IMR-90 (cell line): ENCODE results near the gene ZNF362. TPM values are rescaled to one million over a fixed set of nuclear protein-coding genes. Genes with fewer than 3 reads are reported as not detected.
A peak's percentile ranks its signal among the peaks of the same experiment; 100 is the strongest.

Source experiments
- ATAC-seq: fragments of 200-7000 bp; cut with Tn5 transposase; 2 replicates; pipeline ENCODE4 v1.9.1; 2020; ENCODE audit warnings: low read depth, mild to moderate bottlenecking, moderate library complexity
- BruUV-seq: library from RNA; stranded (reverse); fragments of 400-500 nt; replicated peaks from 2 replicates; lab custom pipeline; 2021; lab: Mats Ljungman, UMichigan
- CTCF ChIA-PET: fragments of 300-600 bp; formaldehyde crosslinking; extraction: SDS; loops from one replicate; lab custom pipeline; 2021; ENCODE audit warnings: antibody characterized with exemption; lab: Yijun Ruan, JAX
- POLR2A ChIA-PET: fragments of 300-600 bp; sonication (Branson Sonifier 250); formaldehyde crosslinking; loops from one replicate; lab custom pipeline; 2022; ENCODE audit warnings: antibody characterized with exemption; ENCODE audit not compliant: unreplicated experiment; lab: Charles Lee
- DNase-seq: peaks from one replicate; pipeline ENCODE4 v3.0.0; 2013
- H2AFZ ChIP-seq: replicated peaks from 2 replicates; pipeline ENCODE3; 2013; ENCODE audit warnings: low read length, mild to moderate bottlenecking; ENCODE audit not compliant: poor library complexity
- H2AK5ac ChIP-seq: 2 replicates; pipeline ENCODE4 v1.6.1; 2013; ENCODE audit warnings: low read depth, low read length, inconsistent platforms
- H2AK9ac ChIP-seq: replicated peaks from 2 replicates; pipeline ENCODE3; 2013; ENCODE audit warnings: mild to moderate bottlenecking, low read depth, low read length, moderate library complexity; ENCODE audit not compliant: poor library complexity
- H2BK120ac ChIP-seq: 2 replicates; pipeline ENCODE4 v1.6.1; 2013; ENCODE audit warnings: low read depth, low read length, inconsistent platforms
- H2BK15ac ChIP-seq: 3 replicates; pipeline ENCODE4 v1.6.1; 2013; ENCODE audit warnings: low read depth, low read length, inconsistent platforms
- H2BK20ac ChIP-seq: 2 replicates; pipeline ENCODE4 v1.6.1; 2013; ENCODE audit warnings: low read depth, mild to moderate bottlenecking, inconsistent platforms, low read length, moderate library complexity
- H2BK5ac ChIP-seq: 2 replicates; pipeline ENCODE4 v1.6.1; 2013; ENCODE audit warnings: mild to moderate bottlenecking, low read depth, low read length, inconsistent platforms; ENCODE audit not compliant: poor library complexity, severe bottlenecking
- H3K14ac ChIP-seq: replicated peaks from 2 replicates; pipeline ENCODE4 v1.6.1; 2013; ENCODE audit warnings: low read depth, low read length, inconsistent platforms
- H3K18ac ChIP-seq: 2 replicates; pipeline ENCODE4 v1.6.1; 2013; ENCODE audit warnings: low read depth, low read length, control low read depth
- H3K23ac ChIP-seq: 2 replicates; pipeline ENCODE4 v1.6.1; 2013; ENCODE audit warnings: low read depth, low read length, inconsistent platforms
- H3K27ac ChIP-seq: 2 replicates; pipeline ENCODE4 v1.5.1; 2013; ENCODE audit warnings: mild to moderate bottlenecking, control low read depth, low read length; ENCODE audit not compliant: insufficient read depth
- H3K27me3 ChIP-seq: 2 replicates; pipeline ENCODE4 v1.6.1; 2013; ENCODE audit warnings: low read length; ENCODE audit not compliant: control insufficient read depth, insufficient read depth
- H3K36me3 ChIP-seq: 2 replicates; pipeline ENCODE4 v1.6.1; 2013; ENCODE audit warnings: low read length, mixed read lengths; ENCODE audit not compliant: control insufficient read depth, insufficient read depth
- H3K4ac ChIP-seq: 2 replicates; pipeline ENCODE4 v1.6.1; 2013; ENCODE audit warnings: low read depth, low read length, inconsistent platforms
- H3K4me1 ChIP-seq: 2 replicates; pipeline ENCODE4 v1.6.1; 2013; ENCODE audit warnings: low read length, mixed read lengths; ENCODE audit not compliant: control insufficient read depth, insufficient read depth
- H3K4me2 ChIP-seq: 2 replicates; pipeline ENCODE4 v1.6.1; 2013; ENCODE audit warnings: low read depth, mild to moderate bottlenecking, control low read depth, low read length, moderate library complexity
- H3K4me3 ChIP-seq: 2 replicates; pipeline ENCODE4 v1.5.1; 2013; ENCODE audit warnings: low read depth, mild to moderate bottlenecking, control low read depth, low read length, moderate library complexity; ENCODE audit not compliant: insufficient read depth
- H3K56ac ChIP-seq: 2 replicates; pipeline ENCODE4 v1.6.1; 2013; ENCODE audit warnings: low read length, inconsistent platforms; ENCODE audit not compliant: insufficient read depth; ENCODE audit errors: extremely low read depth
- H3K79me1 ChIP-seq, 2 experiments: 2 replicates each; pipeline ENCODE4 v1.6.1; 2013; ENCODE audit warnings: low read length in 2 of 2, inconsistent platforms in 1 of 2, low read depth in 1 of 2
- H3K9ac ChIP-seq: 2 replicates; pipeline ENCODE4 v1.6.1; 2013; ENCODE audit warnings: low read depth, low read length, control low read depth
- H3K9me1 ChIP-seq: 2 replicates; pipeline ENCODE4 v1.6.1; 2013; ENCODE audit warnings: low read length, inconsistent platforms; ENCODE audit not compliant: insufficient read depth
- H3K9me3 ChIP-seq: 2 replicates; pipeline ENCODE4 v1.6.1; 2013; ENCODE audit warnings: low read length; ENCODE audit not compliant: control insufficient read depth, insufficient read depth
- H4K20me1 ChIP-seq: 2 replicates; pipeline ENCODE4 v1.6.1; 2013; ENCODE audit warnings: low read length, inconsistent platforms; ENCODE audit not compliant: insufficient read depth
- H4K5ac ChIP-seq: 2 replicates; pipeline ENCODE4 v1.6.1; 2013; ENCODE audit warnings: mild to moderate bottlenecking, low read depth, low read length, control low read depth
- H4K8ac ChIP-seq, 2 experiments: 2 replicates each; pipeline ENCODE4 v1.6.1; 2013; ENCODE audit warnings: low read depth in 2 of 2, low read length in 2 of 2, control low read depth in 1 of 2, inconsistent platforms in 1 of 2
- H4K91ac ChIP-seq: 2 replicates; pipeline ENCODE4 v1.6.1; 2013; ENCODE audit warnings: low read depth, low read length, inconsistent platforms; ENCODE audit not compliant: insufficient read depth
- CEBPB ChIP-seq: IDR thresholded peaks from 2 replicates; pipeline ENCODE4 v1.6.1; 2012; ENCODE audit warnings: low read depth, low read length, improper control_type of control experiment
- CHD1 ChIP-seq: IDR thresholded peaks from 2 replicates; pipeline ENCODE4 v1.6.1; 2012; ENCODE audit warnings: low read depth, low read length, improper control_type of control experiment
- ELK1 ChIP-seq: fragments of 150-350 bp; IDR thresholded peaks from 2 replicates; pipeline ENCODE4 v1.6.1; 2016; ENCODE audit warnings: low read depth, mild to moderate bottlenecking, low read length, moderate library complexity, borderline replicate concordance
- MAZ ChIP-seq: IDR thresholded peaks from 2 replicates; pipeline ENCODE4 v1.6.1; 2012; ENCODE audit warnings: low read depth, mild to moderate bottlenecking, low read length, improper control_type of control experiment, moderate library complexity, borderline replicate concordance
- MXI1 ChIP-seq: IDR thresholded peaks from 2 replicates; pipeline ENCODE4 v1.6.1; 2012; ENCODE audit warnings: low read depth, mild to moderate bottlenecking, low read length, moderate library complexity, borderline replicate concordance
- POLR2A ChIP-seq: IDR thresholded peaks from 2 replicates; pipeline ENCODE4 v1.6.1; 2012; ENCODE audit warnings: mild to moderate bottlenecking, low read depth, low read length
- RFX5 ChIP-seq: IDR thresholded peaks from 2 replicates; pipeline ENCODE4 v1.8.0; 2012; ENCODE audit warnings: low read depth, mild to moderate bottlenecking, low read length, moderate library complexity
- SMC3 ChIP-seq: fragments of 150-350 bp; IDR thresholded peaks from 2 replicates; pipeline ENCODE4 v1.6.1; 2016; ENCODE audit warnings: low read depth, mild to moderate bottlenecking, antibody characterized with exemption, low read length, moderate library complexity
- USF2 ChIP-seq: fragments of 150-350 bp; IDR thresholded peaks from 2 replicates; pipeline ENCODE4 v1.6.1; 2017; ENCODE audit warnings: mild to moderate bottlenecking, antibody characterized with exemption, low read length, low read depth
- WGBS, 2 experiments: methylation state at CpG; one replicate each; pipeline versions ENCODE4 v1.1.5 to v1.1.7; 2013; ENCODE audit warnings: missing lambda C conversion rate in 2 of 2; ENCODE audit not compliant: insufficient read length in 1 of 2; ENCODE audit errors: extremely low coverage in 2 of 2; 5-methylcytosine and 5-hydroxymethylcytosine counted together
- dilution Hi-C: fragments of 300-500 bp; cut with HindIII; formaldehyde crosslinking; loops from one replicate; pipeline ENCODE4 v1.14.3; 2018; ENCODE audit warnings: low sequenced_read_pairs; ENCODE audit not compliant: unreplicated experiment
- in situ Hi-C: fragments of 300-500 bp; cut with MboI; formaldehyde crosslinking; loops from 3 replicates; pipeline ENCODE4 v1.14.3; 2019; ENCODE audit warnings: low sequenced_read_pairs, inconsistent platforms, mixed read lengths
- intact Hi-C: fragments of 100-400 bp; cut with micrococcal nuclease; formaldehyde crosslinking; loops from 2 replicates; pipeline ENCODE4 v1.10.0; 2022
- polyA plus RNA-seq, 3 experiments: library from polyadenylated mRNA; depleted of rRNA; stranded (reverse); fragments of >200 nt; gene quantifications; 2 replicates each; pipeline ENCODE4 v1.2.3, GENCODE V29; 2012; ENCODE audit warnings: low replicate concordance in 1 of 3
- total RNA-seq: library from RNA; depleted of rRNA; stranded (reverse); fragments of >200 nt; gene quantifications from 2 replicates; pipeline ENCODE4 v1.2.3, GENCODE V29; 2012

ZNF362 gene
- total and polyA plus RNA-seq, 2 of the 4 experiments (the other 2 are of a cell fraction), result 5.7 to 12.9 TPM

- H3K4ac ChIP-seq, result no peak overlapping the region
- no peaks in the 10 kb centered on the region for H4K20me1 ChIP-seq
- H3K9me3 ChIP-seq, result no peaks in the 10 kb centered on the region
- BruUV-seq, result no TSS peak
- in situ Hi-C loops, result no loop called here
- dilution Hi-C loops, result no loop called here
- no peak overlapping the region for H3K4me2 ChIP-seq
- ATAC-seq, result no peak; the same call in 1 of the 2 replicates
- no peaks in the 10 kb centered on the region; the same call in 1 of the 2 replicates for H3K27me3 ChIP-seq
- no peak overlapping the region for H3K18ac ChIP-seq
- H2BK5ac ChIP-seq, result no peak overlapping the region
- H4K5ac ChIP-seq, result peak overlapping the region; percentile 16; the same call in 1 of the 2 replicates
- H3K4me1 ChIP-seq, result peaks cover 4% of the 10 kb centered on the region; the same call in 1 of the 2 replicates
- H2AK9ac ChIP-seq, result peak overlapping the region; percentile 55
- no peak overlapping the region for H4K8ac ChIP-seq
- no peaks in the 10 kb centered on the region for H3K36me3 ChIP-seq
- no peaks in the 10 kb centered on the region for H3K79me1 ChIP-seq
- ChIA-PET CTCF (no interaction called here), POLR2A (no interaction called here)
- H2AFZ ChIP-seq, result peak overlapping the region; percentile 87
- H3K14ac ChIP-seq, result no peak overlapping the region
- TF ChIP-seq CEBPB (no peak), RFX5 (no peak), MXI1 (no peak), ELK1 (no peak), SMC3 (no peak), POLR2A (no peak), MAZ (no peak), CHD1 (no peak), USF2 (no peak)
- H4K91ac ChIP-seq, result no peak overlapping the region
- intact Hi-C loops, result no loop called here
- H3K9ac ChIP-seq, result no peak overlapping the region
- 26% methylated on average over 73 of the region's 113 CpGs; no CpG with 5 or more reads in 1 of the 2 experiments for WGBS, 2 experiments
- H2BK20ac ChIP-seq, result no peak overlapping the region
- H2BK120ac ChIP-seq, result no peak overlapping the region
- no peak overlapping the region for H3K27ac ChIP-seq
- H3K9me1 ChIP-seq, result no peaks in the 10 kb centered on the region; the same call in 1 of the 2 replicates
- no peak overlapping the region for H2BK15ac ChIP-seq
- no peak overlapping the region for H3K23ac ChIP-seq
- H3K4me3 ChIP-seq, result no peak overlapping the region
- H3K56ac ChIP-seq, result no peak overlapping the region
- no peak overlapping the region for H2AK5ac ChIP-seq
- DNase-seq, result no peak
These were observed 50.6 kb downstream of the ZNF362 start for GRCh38 chr1:33306653-33307493.
